ENCODE results near the gene CAMKK1. TPM values are rescaled to one million over a fixed set of nuclear protein-coding genes. Genes with fewer than 3 reads are reported as not detected.

CAMKK1 gene
- total and polyA plus RNA-seq, 5 donors from 2014 or later: 0.09 to 3.2 (median 0.88) TPM

DNA sequence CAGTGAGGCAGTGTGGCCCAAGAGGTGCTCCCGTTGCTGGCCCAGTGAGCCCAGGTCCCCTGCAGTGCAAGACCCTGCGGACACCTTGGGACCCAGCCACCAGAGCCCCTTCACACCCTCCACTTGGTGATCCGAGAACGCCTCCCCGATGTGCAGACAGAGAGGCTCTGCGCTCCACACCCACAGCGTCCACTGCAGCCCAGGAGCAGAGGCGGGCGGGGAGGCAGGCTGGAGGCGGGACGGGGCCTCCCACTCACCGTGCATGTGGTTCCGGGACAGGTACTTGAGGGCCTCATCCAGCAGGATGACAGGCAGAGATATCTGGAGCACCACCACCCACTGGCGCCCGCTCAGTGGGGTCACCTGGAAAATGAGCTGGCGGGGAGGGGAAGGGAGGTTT, 35.6 kb upstream of the CAMKK1 start:
- DNase-seq (no peak), ATAC-seq (ENCODE audit: low read depth in 2 of 2) (no peak)
- Histone ChIP-seq H3K4me1 (ENCODE audit: control insufficient read depth, insufficient read depth, low read length, poor library complexity, severe bottlenecking) (no peaks in the 10 kb centered on the region), H3K4me3 (ENCODE audit: low read depth, low read length) (no peak overlapping the region), H3K9me3 (ENCODE audit: control insufficient read depth in 2 of 2, low read length in 2 of 2) (no peaks in the 10 kb centered on the region), H3K36me3 (ENCODE audit: control insufficient read depth, insufficient read depth, low read length) (peaks cover 66% of the 10 kb centered on the region), H3K27me3 (ENCODE audit: control insufficient read depth, insufficient read depth, low read length) (no peaks in the 10 kb centered on the region), H3K27ac (ENCODE audit: insufficient read depth, low read length, poor library complexity, severe bottlenecking) (no peak overlapping the region)
- Mint-ChIP-seq H3K9me3 (no peaks in the 10 kb centered on the region), H3K4me3 (no peak overlapping the region), H3K27ac (no peak overlapping the region), H3K36me3 (peaks cover 13% of the 10 kb centered on the region), H3K27me3 (no peaks in the 10 kb centered on the region), H3K4me1 (no peaks in the 10 kb centered on the region)

DNA sequence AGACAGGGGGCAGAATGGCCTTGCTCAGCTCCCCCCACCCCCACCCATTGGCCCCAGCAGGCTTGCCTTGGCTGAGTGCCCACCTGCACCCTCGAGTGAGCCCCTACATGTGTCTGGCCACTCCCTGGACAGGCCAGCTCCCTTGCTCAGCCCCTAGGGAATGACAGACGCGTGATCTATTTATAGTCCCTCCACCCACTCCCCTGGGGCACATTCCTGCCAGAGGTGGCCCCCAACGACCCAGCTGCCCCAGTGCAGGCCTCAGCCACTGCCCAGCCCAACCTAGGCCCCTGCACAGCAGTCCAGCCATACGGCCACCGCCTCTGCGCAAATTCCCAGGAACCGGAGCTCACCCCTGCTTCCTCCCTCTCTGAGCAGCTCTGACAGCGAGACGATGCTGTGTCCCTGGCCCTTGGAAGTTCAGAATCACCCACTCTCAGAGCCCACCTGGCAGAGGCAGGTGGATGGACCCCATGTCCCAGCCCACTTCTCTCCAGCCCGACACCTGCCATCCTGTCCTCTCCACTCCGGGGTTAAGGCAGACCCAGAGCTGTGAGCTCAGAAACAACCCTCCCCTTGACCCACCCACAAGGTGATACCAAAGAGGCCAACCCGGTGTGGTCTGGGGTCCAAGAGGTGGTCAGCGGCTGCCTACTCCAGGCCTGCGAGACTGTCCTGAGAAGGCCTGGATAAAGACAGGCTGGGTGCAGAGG, 34.9 kb upstream of the CAMKK1 start:
- Histone ChIP-seq H3K36me3 (ENCODE audit: control insufficient read depth, insufficient read depth, low read length) (peaks cover 66% of the 10 kb centered on the region), H3K4me1 (ENCODE audit: control insufficient read depth, insufficient read depth, low read length, poor library complexity, severe bottlenecking) (no peaks in the 10 kb centered on the region), H3K27ac (ENCODE audit: insufficient read depth, low read length, poor library complexity, severe bottlenecking) (no peak overlapping the region), H3K4me3 (ENCODE audit: low read depth, low read length) (no peak overlapping the region), H3K27me3 (ENCODE audit: control insufficient read depth, insufficient read depth, low read length) (no peaks in the 10 kb centered on the region), H3K9me3 (ENCODE audit: control insufficient read depth in 2 of 2, low read length in 2 of 2) (no peaks in the 10 kb centered on the region)
- Mint-ChIP-seq H3K27ac (no peak overlapping the region), H3K9me3 (no peaks in the 10 kb centered on the region), H3K4me1 (no peaks in the 10 kb centered on the region), H3K4me3 (no peak overlapping the region), H3K36me3 (peaks cover 13% of the 10 kb centered on the region), H3K27me3 (no peaks in the 10 kb centered on the region)
- no peak for DNase-seq
- ATAC-seq (ENCODE audit: low read depth in 2 of 2): no peak

DNA sequence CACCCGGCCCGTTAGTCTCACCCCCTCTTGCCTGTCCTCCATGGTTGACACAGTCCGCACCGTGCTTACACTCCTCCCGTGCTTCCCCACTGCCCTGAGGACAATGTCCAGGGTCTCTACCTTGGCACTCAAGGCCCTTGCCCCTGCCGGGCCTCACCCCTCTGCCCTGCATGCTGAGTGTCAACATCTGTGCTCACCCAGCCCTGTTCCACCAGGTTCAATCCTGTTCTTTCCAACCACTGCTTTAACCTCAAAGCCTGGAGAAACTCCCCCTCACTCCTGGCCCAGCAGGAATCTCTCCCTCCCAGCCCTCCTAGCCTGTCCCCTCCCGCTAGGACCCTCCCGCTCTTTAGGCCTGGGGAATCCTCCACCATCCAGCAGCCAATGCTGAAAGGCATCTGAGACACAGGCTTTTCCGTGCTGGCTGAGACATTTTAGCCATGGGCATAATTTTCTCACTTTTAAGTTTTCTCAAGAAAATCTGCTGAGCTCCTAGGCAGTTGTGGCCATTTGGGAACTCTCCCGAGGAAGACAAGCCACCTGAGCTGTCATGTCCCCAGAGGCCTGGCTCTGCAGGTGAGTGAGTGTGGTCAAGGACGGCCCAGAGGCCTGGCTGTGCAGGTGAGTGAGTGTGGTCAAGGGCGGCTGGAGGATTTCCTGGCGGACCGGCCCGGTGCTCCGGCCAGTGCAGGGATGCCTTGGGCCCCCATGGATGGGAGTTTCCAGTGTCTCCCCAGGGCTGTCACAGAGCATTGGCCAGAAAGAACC, 34.2 kb upstream of the CAMKK1 start:
- Histone ChIP-seq H3K27ac (ENCODE audit: insufficient read depth, low read length, poor library complexity, severe bottlenecking) (no peak overlapping the region), H3K4me1 (ENCODE audit: control insufficient read depth, insufficient read depth, low read length, poor library complexity, severe bottlenecking) (no peaks in the 10 kb centered on the region), H3K9me3 (ENCODE audit: control insufficient read depth in 2 of 2, low read length in 2 of 2) (no peaks in the 10 kb centered on the region), H3K27me3 (ENCODE audit: control insufficient read depth, insufficient read depth, low read length) (no peaks in the 10 kb centered on the region), H3K4me3 (ENCODE audit: low read depth, low read length) (no peak overlapping the region), H3K36me3 (ENCODE audit: control insufficient read depth, insufficient read depth, low read length) (peaks cover 59% of the 10 kb centered on the region)
- no peak for ATAC-seq (ENCODE audit: low read depth in 2 of 2)
- no peaks in the 10 kb centered on the region for H3K27me3 Mint-ChIP-seq
- H3K9me3 Mint-ChIP-seq: no peaks in the 10 kb centered on the region
- peaks cover 10% of the 10 kb centered on the region for H3K36me3 Mint-ChIP-seq
- peak overlapping the region in 1 of 3 donors; percentile 92 for H3K27ac Mint-ChIP-seq
- H3K4me3 Mint-ChIP-seq: no peak overlapping the region
- no peak for DNase-seq
- no peaks in the 10 kb centered on the region for H3K4me1 Mint-ChIP-seq

- H3K36me3 Mint-ChIP-seq: peaks cover 10% of the 10 kb centered on the region
- Histone ChIP-seq H3K36me3 (ENCODE audit: control insufficient read depth, insufficient read depth, low read length) (peaks cover 51% of the 10 kb centered on the region), H3K27ac (ENCODE audit: insufficient read depth, low read length, poor library complexity, severe bottlenecking) (no peak overlapping the region), H3K4me1 (ENCODE audit: control insufficient read depth, insufficient read depth, low read length, poor library complexity, severe bottlenecking) (no peaks in the 10 kb centered on the region), H3K27me3 (ENCODE audit: control insufficient read depth, insufficient read depth, low read length) (no peaks in the 10 kb centered on the region), H3K4me3 (ENCODE audit: low read depth, low read length) (no peak overlapping the region), H3K9me3 (ENCODE audit: control insufficient read depth in 2 of 2, low read length in 2 of 2) (no peaks in the 10 kb centered on the region)
- no peaks in the 10 kb centered on the region for H3K4me1 Mint-ChIP-seq
- ATAC-seq (ENCODE audit: low read depth in 2 of 2) (no peak), DNase-seq (no peak)
- H3K4me3 Mint-ChIP-seq: no peak overlapping the region
- H3K9me3 Mint-ChIP-seq: no peaks in the 10 kb centered on the region
- H3K27ac Mint-ChIP-seq: no peak overlapping the region
- no peaks in the 10 kb centered on the region for H3K27me3 Mint-ChIP-seq
Observed at GRCh38 chr17:3925684-3926485, 33.0 kb upstream of the CAMKK1 start.

- Histone ChIP-seq H3K27me3 (ENCODE audit: control insufficient read depth, insufficient read depth, low read length) (no peaks in the 10 kb centered on the region), H3K9me3 (ENCODE audit: control insufficient read depth in 2 of 2, low read length in 2 of 2) (no peaks in the 10 kb centered on the region), H3K36me3 (ENCODE audit: control insufficient read depth, insufficient read depth, low read length) (peaks cover 46% of the 10 kb centered on the region), H3K4me3 (ENCODE audit: low read depth, low read length) (no peak overlapping the region), H3K4me1 (ENCODE audit: control insufficient read depth, insufficient read depth, low read length, poor library complexity, severe bottlenecking) (no peaks in the 10 kb centered on the region), H3K27ac (ENCODE audit: insufficient read depth, low read length, poor library complexity, severe bottlenecking) (no peak overlapping the region)
- no peak for ATAC-seq (ENCODE audit: low read depth in 2 of 2)
- Mint-ChIP-seq H3K4me3 (no peak overlapping the region), H3K27ac (no peak overlapping the region), H3K4me1 (peaks cover 0 to 2% (median 0%) of the 10 kb centered on the region in 4 donors), H3K27me3 (no peaks in the 10 kb centered on the region), H3K9me3 (no peaks in the 10 kb centered on the region), H3K36me3 (peaks cover 10% of the 10 kb centered on the region)
- no peak for DNase-seq
Observed at GRCh38 chr17:3924512-3925350, 31.9 kb upstream of the CAMKK1 start.

DNA sequence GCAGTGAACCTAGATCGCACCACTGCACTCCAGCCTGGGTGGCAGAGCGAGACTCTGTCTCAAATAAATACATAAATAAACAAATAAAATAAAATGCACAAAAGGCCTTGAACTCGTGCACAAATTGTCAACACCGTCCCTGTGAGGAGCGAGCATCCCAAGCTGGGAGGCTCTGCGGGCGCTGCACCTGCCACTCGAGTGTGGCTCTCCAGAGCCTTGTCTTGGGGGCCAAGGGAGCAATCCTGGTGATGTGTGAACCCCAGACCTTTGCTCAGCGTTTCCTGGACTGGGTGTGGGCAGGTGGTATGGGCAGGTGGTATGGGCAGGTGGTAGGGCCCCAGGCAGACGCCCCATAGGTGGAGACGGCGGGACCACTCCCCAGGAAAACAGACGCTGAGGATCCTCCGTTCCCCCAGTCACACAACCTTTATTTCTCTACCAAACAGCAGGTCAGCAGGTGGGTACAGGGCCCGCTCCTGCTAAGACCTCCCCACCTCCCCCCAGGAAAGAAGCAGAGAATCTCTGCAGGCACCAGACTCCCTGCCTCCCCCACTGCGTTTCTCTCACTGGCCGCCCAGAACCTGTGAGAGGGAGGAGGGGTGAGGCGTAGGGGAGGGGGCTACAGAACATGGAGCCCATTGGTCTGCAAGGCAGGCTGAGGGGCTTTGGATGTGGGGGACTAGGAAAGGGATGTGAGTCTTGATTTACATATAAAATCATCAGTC, 30.8 kb upstream of the CAMKK1 start:
- H3K27me3 ChIP-seq (ENCODE audit: control insufficient read depth, insufficient read depth, low read length): no peaks in the 10 kb centered on the region
- no peaks in the 10 kb centered on the region for H3K9me3 ChIP-seq (ENCODE audit: control insufficient read depth in 2 of 2, low read length in 2 of 2)
- Mint-ChIP-seq H3K36me3 (peaks cover 10% of the 10 kb centered on the region), H3K4me3 (no peak overlapping the region), H3K27me3 (no peaks in the 10 kb centered on the region), H3K27ac (no peak overlapping the region), H3K4me1 (peaks cover 0 to 3% (median 0%) of the 10 kb centered on the region in 4 donors), H3K9me3 (no peaks in the 10 kb centered on the region)
- H3K36me3 ChIP-seq (ENCODE audit: control insufficient read depth, insufficient read depth, low read length): peaks cover 38% of the 10 kb centered on the region
- no peaks in the 10 kb centered on the region for H3K4me1 ChIP-seq (ENCODE audit: control insufficient read depth, insufficient read depth, low read length, poor library complexity, severe bottlenecking)
- no peak overlapping the region for H3K27ac ChIP-seq (ENCODE audit: insufficient read depth, low read length, poor library complexity, severe bottlenecking)
- no peak for DNase-seq
- no peak overlapping the region for H3K4me3 ChIP-seq (ENCODE audit: low read depth, low read length)
- no peak for ATAC-seq (ENCODE audit: low read depth in 2 of 2)

DNA sequence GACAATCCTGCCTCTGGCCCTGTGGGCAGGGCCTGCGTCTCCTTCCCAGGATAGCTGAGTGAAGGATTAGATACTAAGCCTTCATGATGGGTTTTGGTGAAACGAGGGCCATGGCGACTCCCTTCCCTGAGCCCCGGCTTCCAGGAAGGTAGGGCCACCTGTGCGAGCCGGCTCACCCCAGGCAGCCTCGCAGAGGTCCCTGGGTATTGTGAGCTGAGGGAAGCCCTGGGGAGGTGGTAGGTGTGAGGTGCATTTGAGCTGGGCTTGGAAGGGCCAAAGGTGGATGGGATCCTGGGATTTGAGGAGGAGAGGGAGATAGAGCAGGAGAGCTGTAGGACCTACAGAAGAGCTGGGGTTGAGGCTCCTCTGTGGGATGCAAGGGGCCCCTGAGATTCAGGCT, 29.9 kb upstream of the CAMKK1 start:
- DNase-seq: no peak

More for the DNA sequence above, 29.9 kb upstream of the CAMKK1 start:
- Mint-ChIP-seq H3K27ac (no peak overlapping the region), H3K4me3 (no peak overlapping the region), H3K27me3 (no peaks in the 10 kb centered on the region), H3K4me1 (peaks cover 0 to 6% (median 0%) of the 10 kb centered on the region in 4 donors), H3K9me3 (no peaks in the 10 kb centered on the region), H3K36me3 (peaks cover 10% of the 10 kb centered on the region)
- Histone ChIP-seq H3K4me1 (ENCODE audit: control insufficient read depth, insufficient read depth, low read length, poor library complexity, severe bottlenecking) (no peaks in the 10 kb centered on the region), H3K27ac (ENCODE audit: insufficient read depth, low read length, poor library complexity, severe bottlenecking) (no peak overlapping the region), H3K4me3 (ENCODE audit: low read depth, low read length) (no peak overlapping the region), H3K36me3 (ENCODE audit: control insufficient read depth, insufficient read depth, low read length) (peaks cover 29% of the 10 kb centered on the region), H3K9me3 (ENCODE audit: control insufficient read depth in 2 of 2, low read length in 2 of 2) (no peaks in the 10 kb centered on the region), H3K27me3 (ENCODE audit: control insufficient read depth, insufficient read depth, low read length) (no peaks in the 10 kb centered on the region)
- no peak for ATAC-seq (ENCODE audit: low read depth in 2 of 2)
